GM23338 (cell line): ENCODE results near the gene ELFN2. TPM values are rescaled to one million over a fixed set of nuclear protein-coding genes. Genes with fewer than 3 reads are reported as not detected.

Experiments used
- CTCF ChIP-seq, 2 experiments: fragments of 200-600 bp in 1 of 2; sonication (generic) in 1 of 2; conservative IDR thresholded peaks; 2 replicates each; pipeline versions ENCODE4 v1.5.1 to v1.6.1; 2016 to 2017; ENCODE audit warnings: antibody characterized with exemption in 2 of 2, low read depth in 2 of 2, mild to moderate bottlenecking in 2 of 2, moderate library complexity in 1 of 2
- EZH2 ChIP-seq: fragments of 200-600 bp; sonication (generic); IDR thresholded peaks from one replicate; pipeline ENCODE4 v1.8.0; 2017; ENCODE audit warnings: antibody characterized with exemption, mild to moderate bottlenecking, low read depth; ENCODE audit not compliant: unreplicated experiment
- REST ChIP-seq: IDR thresholded peaks from one replicate; pipeline ENCODE4 v1.6.1; 2018; ENCODE audit warnings: antibody characterized with exemption; ENCODE audit not compliant: unreplicated experiment
- ZNF462 ChIP-seq: fragments of 250-450 bp; sonication (Bioruptor Pico); IDR thresholded peaks from 2 replicates; pipeline ENCODE4 v1.5.0; 2020; ENCODE audit warnings: mild to moderate bottlenecking, moderate library complexity
- polyA plus RNA-seq: library from polyadenylated mRNA; unstranded; fragments of >200 nt; fragmentation: Nextera tagmentation; extraction: Ambion mirVana; gene quantifications from 2 replicates; pipeline ENCODE4 v1.2.1, GENCODE V29; 2016
- total RNA-seq: library from RNA; depleted of rRNA; stranded (reverse); fragments of >200 nt; shearing (Covaris generic); gene quantifications from 2 replicates; pipeline ENCODE4 v1.2.3, GENCODE V29; 2014

The ELFN2 gene
- total and polyA plus RNA-seq, 2 experiments from 2014 or later: 0.18 to 0.35 TPM

GRCh38 chr22:37415210-37415609, 12.1 kb downstream of the ELFN2 start (continued):
- TF ChIP-seq ZNF462 (no peak), EZH2 (no peak), CTCF (conservative IDR thresholded peaks at IDR 0.05; ENCODE audit: low read depth in 2 of 2) (no peak), REST (no peak)
